ENCODE data around the gene MBD3L2.
"Not testable (repeated sequence)": the region's sequence is repeated elsewhere in the genome, so short reads cannot be mapped to it uniquely, and the experiment has no call there.

The MBD3L2 gene

DNA sequence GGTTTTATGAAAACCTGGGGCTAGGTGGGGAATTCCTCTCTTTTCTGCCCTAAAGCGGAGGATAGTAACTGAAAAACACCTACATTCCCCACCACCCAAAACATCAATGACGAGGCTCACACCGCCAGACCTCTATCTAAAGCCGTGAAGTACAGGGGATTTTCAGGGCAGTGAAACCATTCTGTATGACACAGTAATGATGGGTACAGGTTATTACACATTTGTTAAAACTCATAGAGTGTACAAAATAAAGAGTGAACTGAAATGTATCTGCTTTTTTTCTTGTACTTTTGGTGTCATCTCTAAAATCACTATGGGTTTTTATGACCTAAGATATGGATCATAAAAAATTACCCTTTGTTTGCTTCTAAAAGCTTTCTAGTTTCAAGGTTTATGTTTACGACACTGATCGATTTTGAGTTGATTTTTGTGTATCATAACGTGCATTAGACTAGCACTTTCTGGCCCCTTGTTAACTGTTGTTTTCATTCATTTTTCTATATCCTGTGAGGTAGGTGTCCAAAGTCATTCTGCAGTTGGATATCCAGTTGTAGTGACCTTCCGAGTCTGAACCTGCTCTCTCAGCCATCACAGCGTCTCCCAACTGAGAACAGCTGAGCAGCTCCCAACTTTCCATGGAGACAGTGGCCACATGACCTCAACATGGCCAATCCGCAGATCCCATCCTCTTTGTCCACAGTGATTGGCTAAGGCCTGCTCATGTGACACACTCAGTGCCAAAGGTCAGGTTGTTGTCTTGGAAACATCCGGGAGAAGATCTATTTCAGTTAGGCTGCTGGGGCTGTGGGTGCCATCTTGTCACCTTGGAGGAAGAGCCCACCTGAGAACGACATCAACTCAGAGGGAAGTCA, 38.2 kb upstream of the MBD3L2 start:
- Histone ChIP-seq H3K36me3 (ENCODE audit: insufficient read depth, low read length) (no peaks in the 10 kb centered on the region), H3F3A (ENCODE audit: low read depth) (no peaks in the 10 kb centered on the region), H3K4me2 (ENCODE audit: low read depth, low read length, poor library complexity, severe bottlenecking) (no peak overlapping the region), H3K9me2 (replicated peaks; ENCODE audit: low read depth, low read length) (no peaks in the 10 kb centered on the region), H3K4me3 (ENCODE audit: low read length, poor library complexity, severe bottlenecking) (no peak overlapping the region), H3K9me3 (ENCODE audit: insufficient read depth, low read depth, low read length) (no peaks in the 10 kb centered on the region), H2AFZ (ENCODE audit: low read length) (no peak overlapping the region), H3K79me2 (ENCODE audit: insufficient read depth, low read length) (no peaks in the 10 kb centered on the region), H3K27me3 (ENCODE audit: insufficient read depth, low read length, poor library complexity, severe bottlenecking) (no peaks in the 10 kb centered on the region), H3K4me1 (ENCODE audit: insufficient read depth, low read length, poor library complexity, severe bottlenecking) (no peaks in the 10 kb centered on the region), H4K20me1 (ENCODE audit: insufficient read depth, low read length, poor library complexity, severe bottlenecking) (no peaks in the 10 kb centered on the region), H3K9ac (ENCODE audit: low read depth, low read length, poor library complexity, severe bottlenecking) (no peak overlapping the region)
- TF ChIP-seq CTCF (conservative IDR thresholded peaks at IDR 0.05; ENCODE audit: low read length) = no peak
- TF ChIP-seq EZH2phosphoT487 (IDR thresholded peaks at IDR 0.05; ENCODE audit: borderline replicate concordance) = no peak

DNA sequence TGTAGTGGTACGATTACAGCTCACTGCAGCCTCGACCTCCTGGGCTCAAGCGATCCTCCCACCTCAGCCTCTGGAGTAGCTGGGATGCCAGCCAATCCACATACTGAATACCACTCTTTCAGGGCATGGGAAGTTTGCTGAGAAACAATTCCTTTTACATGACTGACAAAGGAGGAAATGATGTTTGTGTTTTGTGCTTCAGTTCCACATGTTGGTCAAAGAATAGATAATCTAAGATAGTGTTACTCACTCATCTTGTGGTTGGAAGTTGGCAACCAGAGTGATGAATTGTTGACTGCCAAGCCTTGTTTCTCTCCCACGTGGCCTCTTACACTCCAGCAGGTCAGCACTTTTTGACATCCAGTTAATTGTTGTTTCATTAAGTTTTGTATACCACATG, 35.4 kb upstream of the MBD3L2 start:
- no peaks in the 10 kb centered on the region for H4K20me1 ChIP-seq (ENCODE audit: insufficient read depth, low read length, poor library complexity, severe bottlenecking)
- H3K4me2 ChIP-seq (ENCODE audit: low read depth, low read length, poor library complexity, severe bottlenecking) = no peak overlapping the region
- no peaks in the 10 kb centered on the region for H3K36me3 ChIP-seq (ENCODE audit: insufficient read depth, low read length)
- H3K9ac ChIP-seq (ENCODE audit: low read depth, low read length, poor library complexity, severe bottlenecking) = no peak overlapping the region
- TF ChIP-seq CTCF (conservative IDR thresholded peaks at IDR 0.05; ENCODE audit: low read length) (no peak), EZH2phosphoT487 (IDR thresholded peaks at IDR 0.05; ENCODE audit: borderline replicate concordance) (no peak)
- no peaks in the 10 kb centered on the region for H3K79me2 ChIP-seq (ENCODE audit: insufficient read depth, low read length)
- H3F3A ChIP-seq (ENCODE audit: low read depth) = no peaks in the 10 kb centered on the region
- H3K9me3 ChIP-seq (ENCODE audit: insufficient read depth, low read depth, low read length) = no peaks in the 10 kb centered on the region
- no peak overlapping the region for H2AFZ ChIP-seq (ENCODE audit: low read length)
- H3K4me3 ChIP-seq (ENCODE audit: low read length, poor library complexity, severe bottlenecking) = no peak overlapping the region
- H3K27me3 ChIP-seq (ENCODE audit: insufficient read depth, low read length, poor library complexity, severe bottlenecking) = no peaks in the 10 kb centered on the region
- H3K4me1 ChIP-seq (ENCODE audit: insufficient read depth, low read length, poor library complexity, severe bottlenecking) = no peaks in the 10 kb centered on the region
- no peaks in the 10 kb centered on the region for H3K9me2 ChIP-seq (replicated peaks; ENCODE audit: low read depth, low read length)

GRCh38 chr19:7018828-7019227, 30.3 kb upstream of the MBD3L2 start:
- no peak overlapping the region for H3K4me2 ChIP-seq (ENCODE audit: low read depth, low read length, poor library complexity, severe bottlenecking)
- H3F3A ChIP-seq (ENCODE audit: low read depth) = no peaks in the 10 kb centered on the region
- no peak overlapping the region for H2AFZ ChIP-seq (ENCODE audit: low read length)
- no peaks in the 10 kb centered on the region for H3K27me3 ChIP-seq (ENCODE audit: insufficient read depth, low read length, poor library complexity, severe bottlenecking)
- no peaks in the 10 kb centered on the region for H3K36me3 ChIP-seq (ENCODE audit: insufficient read depth, low read length)
- no peak overlapping the region for H3K9ac ChIP-seq (ENCODE audit: low read depth, low read length, poor library complexity, severe bottlenecking)
- H3K4me1 ChIP-seq (ENCODE audit: insufficient read depth, low read length, poor library complexity, severe bottlenecking) = no peaks in the 10 kb centered on the region
- no peak overlapping the region for H3K4me3 ChIP-seq (ENCODE audit: low read length, poor library complexity, severe bottlenecking)
- H3K9me3 ChIP-seq (ENCODE audit: insufficient read depth, low read depth, low read length) = no peaks in the 10 kb centered on the region
- H4K20me1 ChIP-seq (ENCODE audit: insufficient read depth, low read length, poor library complexity, severe bottlenecking) = no peaks in the 10 kb centered on the region
- H3K9me2 ChIP-seq (replicated peaks; ENCODE audit: low read depth, low read length) = no peaks in the 10 kb centered on the region
- H3K79me2 ChIP-seq (ENCODE audit: insufficient read depth, low read length) = no peaks in the 10 kb centered on the region
- TF ChIP-seq CTCF (conservative IDR thresholded peaks at IDR 0.05; ENCODE audit: low read length) (no peak), EZH2phosphoT487 (IDR thresholded peaks at IDR 0.05; ENCODE audit: borderline replicate concordance) (no peak)

DNA sequence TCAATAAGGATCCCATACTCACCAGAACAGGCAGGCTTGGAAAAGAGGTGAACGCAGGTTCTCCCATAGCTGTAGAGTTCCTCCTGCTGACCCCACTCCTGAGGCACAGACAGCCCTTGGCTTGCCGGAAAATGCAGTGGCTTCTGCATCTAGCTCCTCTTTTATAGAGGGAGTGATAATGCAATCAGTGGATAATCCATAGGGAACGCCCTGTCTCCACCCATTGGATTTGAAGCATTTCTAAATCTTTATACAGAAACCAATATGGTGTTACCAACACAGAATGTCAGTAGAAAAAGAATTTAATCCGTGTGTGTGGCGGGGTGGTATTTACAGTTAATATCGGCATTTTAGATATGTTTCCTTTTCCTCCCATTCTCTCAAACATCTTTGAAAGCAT, 27.8 kb upstream of the MBD3L2 start, which contains the start of gene MBD3L2B:
MBD3L2B (minus strand) TSS at position 101 of the 400 bp plus-strand sequence; CDS start at position 67, 34 bp downstream.
- H3K9me2 ChIP-seq (replicated peaks; ENCODE audit: low read depth, low read length); H3F3A ChIP-seq (ENCODE audit: low read depth); H3K27me3 ChIP-seq (ENCODE audit: insufficient read depth, low read length, poor library complexity, severe bottlenecking); H3K36me3 ChIP-seq (ENCODE audit: insufficient read depth, low read length); H4K20me1 ChIP-seq (ENCODE audit: insufficient read depth, low read length, poor library complexity, severe bottlenecking); H2AFZ ChIP-seq (ENCODE audit: low read length); H3K9me3 ChIP-seq (ENCODE audit: insufficient read depth, low read depth, low read length); H3K4me2 ChIP-seq (ENCODE audit: low read depth, low read length, poor library complexity, severe bottlenecking); H3K9ac ChIP-seq (ENCODE audit: low read depth, low read length, poor library complexity, severe bottlenecking); H3K4me3 ChIP-seq (ENCODE audit: low read length, poor library complexity, severe bottlenecking); H3K79me2 ChIP-seq (ENCODE audit: insufficient read depth, low read length); H3K4me1 ChIP-seq (ENCODE audit: insufficient read depth, low read length, poor library complexity, severe bottlenecking): not testable (repeated sequence)

DNA sequence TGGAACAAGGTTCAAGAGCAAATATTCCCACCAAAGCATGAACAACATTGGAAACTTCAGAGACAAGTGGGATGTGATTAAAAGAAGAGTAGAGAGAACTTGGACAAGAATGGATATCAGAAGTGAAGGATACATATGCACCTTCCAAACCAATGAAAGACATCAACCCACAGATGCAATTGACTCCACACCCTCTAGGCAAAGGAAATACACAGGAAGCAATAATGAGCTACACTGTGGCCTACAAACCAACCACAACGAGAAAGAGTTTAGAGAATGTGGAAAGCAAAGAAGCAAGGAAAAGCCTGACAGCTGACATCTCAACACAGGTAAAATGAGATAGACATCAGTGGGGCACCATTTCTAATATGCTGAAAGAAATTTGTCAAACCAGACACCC, 20.3 kb upstream of the MBD3L2 start:
- not testable (repeated sequence) for H4K20me1 ChIP-seq (ENCODE audit: insufficient read depth, low read length, poor library complexity, severe bottlenecking); H2AFZ ChIP-seq (ENCODE audit: low read length); H3K4me2 ChIP-seq (ENCODE audit: low read depth, low read length, poor library complexity, severe bottlenecking); H3K9me2 ChIP-seq (replicated peaks; ENCODE audit: low read depth, low read length); H3K9me3 ChIP-seq (ENCODE audit: insufficient read depth, low read depth, low read length); H3K79me2 ChIP-seq (ENCODE audit: insufficient read depth, low read length); H3K27me3 ChIP-seq (ENCODE audit: insufficient read depth, low read length, poor library complexity, severe bottlenecking); H3K36me3 ChIP-seq (ENCODE audit: insufficient read depth, low read length); H3K4me3 ChIP-seq (ENCODE audit: low read length, poor library complexity, severe bottlenecking); H3K9ac ChIP-seq (ENCODE audit: low read depth, low read length, poor library complexity, severe bottlenecking); H3F3A ChIP-seq (ENCODE audit: low read depth); H3K4me1 ChIP-seq (ENCODE audit: insufficient read depth, low read length, poor library complexity, severe bottlenecking)

All from Loucy (cell line).